GM23248 (cell line): Measurements from ENCODE around the gene LRRC49.

Source experiments
- EZH2 ChIP-seq: fragments of 200-600 bp; sonication (generic); IDR thresholded peaks from 2 replicates; pipeline ENCODE4 v1.6.1; 2018; ENCODE audit warnings: antibody characterized with exemption, mild to moderate bottlenecking; ENCODE audit not compliant: insufficient read depth, poor library complexity, severe bottlenecking
- EZH2phosphoT487 ChIP-seq: fragments of 200-600 bp; sonication (generic); IDR thresholded peaks from 2 replicates; pipeline ENCODE4 v1.6.1; 2018; ENCODE audit warnings: antibody characterized with exemption, moderate library complexity, mild to moderate bottlenecking, low read depth; ENCODE audit not compliant: insufficient read depth

DNA sequence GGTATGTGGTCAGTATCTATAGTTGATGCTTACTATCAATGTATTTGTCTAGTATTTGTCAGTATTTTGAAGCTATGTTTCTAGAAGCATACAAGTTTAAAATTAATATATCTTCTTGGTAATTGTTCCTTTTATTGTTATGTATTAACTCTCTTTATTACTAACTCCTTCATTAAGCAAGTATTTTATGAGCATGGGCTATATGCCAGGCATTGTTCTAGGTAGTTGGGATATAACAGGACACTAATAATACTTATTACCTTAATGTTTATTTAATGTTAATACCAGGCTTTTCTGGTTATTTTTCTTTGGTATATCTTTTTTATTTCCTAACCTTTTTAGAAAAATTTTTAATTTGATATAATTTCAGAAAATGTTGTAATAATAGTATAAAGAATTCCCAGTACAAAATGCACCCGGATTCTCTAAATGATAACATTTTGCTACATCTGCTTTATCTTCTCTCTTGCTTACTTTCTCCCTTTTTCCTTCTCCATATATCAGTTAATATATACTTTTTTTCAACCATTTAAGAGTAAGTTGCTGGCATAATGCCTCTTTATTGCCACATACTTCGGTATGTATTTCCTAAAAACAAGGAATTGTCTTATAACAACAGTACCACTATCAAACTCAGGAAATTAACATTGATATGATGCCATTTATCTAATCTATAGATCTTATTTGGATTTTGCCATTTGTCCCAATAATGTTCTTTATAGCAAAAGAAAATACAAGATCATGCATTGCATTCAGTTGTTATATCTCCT lies 30.9 kb downstream of the LRRC49 start:
- TF ChIP-seq EZH2: no peak
- no peak for TF ChIP-seq EZH2phosphoT487
